ENCODE measurements around the gene NR1H3.
"Not testable (repeated sequence)": the region's sequence is repeated elsewhere in the genome, so short reads cannot be mapped to it uniquely, and the experiment has no call there.

NR1H3 gene

DNA sequence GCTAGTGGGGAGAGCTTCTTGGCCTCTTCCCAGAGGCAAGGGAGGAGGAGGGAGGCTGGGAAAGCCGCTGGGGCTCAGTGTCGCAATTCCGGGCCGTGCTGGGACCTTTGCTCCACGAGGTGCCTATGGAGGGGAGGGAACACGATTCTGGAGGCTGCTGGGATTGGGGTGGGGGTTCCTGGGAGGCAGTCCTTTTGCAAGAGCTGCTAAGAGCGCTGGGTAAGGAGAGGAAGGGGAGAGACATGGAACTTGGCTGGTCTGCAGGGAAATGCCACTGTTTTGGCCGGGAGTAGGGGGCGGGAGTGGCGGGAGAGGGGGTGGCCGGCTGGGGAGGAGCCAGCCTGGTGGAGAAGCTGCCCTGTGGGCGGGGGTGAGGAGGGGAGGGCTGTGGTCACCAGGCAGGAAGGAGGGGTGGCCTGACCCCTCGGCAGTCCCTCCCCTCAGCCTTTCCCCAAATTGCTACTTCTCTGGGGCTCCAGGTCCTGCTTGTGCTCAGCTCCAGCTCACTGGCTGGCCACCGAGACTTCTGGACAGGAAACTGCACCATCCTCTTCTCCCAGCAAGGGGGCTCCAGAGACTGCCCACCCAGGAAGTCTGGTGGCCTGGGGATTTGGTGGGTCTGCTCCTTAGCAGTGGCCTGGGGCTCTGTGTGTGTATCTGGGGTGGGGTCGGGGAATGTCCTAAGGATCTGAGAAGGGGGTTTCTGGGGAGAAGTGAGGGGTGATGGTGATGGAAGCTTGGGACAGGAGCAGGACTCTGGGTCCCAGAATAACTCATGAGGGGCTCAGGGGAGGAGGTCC lies at the start of gene NR1H3:
Gene NR1H3, plus strand, starts transcription at position 480 of the 800 bp plus-strand sequence. CDS start 1,221 bp downstream, outside the sequence.
- DNase-seq (ENCODE audit: low read depth in 2 of 2), result no peak

DNA sequence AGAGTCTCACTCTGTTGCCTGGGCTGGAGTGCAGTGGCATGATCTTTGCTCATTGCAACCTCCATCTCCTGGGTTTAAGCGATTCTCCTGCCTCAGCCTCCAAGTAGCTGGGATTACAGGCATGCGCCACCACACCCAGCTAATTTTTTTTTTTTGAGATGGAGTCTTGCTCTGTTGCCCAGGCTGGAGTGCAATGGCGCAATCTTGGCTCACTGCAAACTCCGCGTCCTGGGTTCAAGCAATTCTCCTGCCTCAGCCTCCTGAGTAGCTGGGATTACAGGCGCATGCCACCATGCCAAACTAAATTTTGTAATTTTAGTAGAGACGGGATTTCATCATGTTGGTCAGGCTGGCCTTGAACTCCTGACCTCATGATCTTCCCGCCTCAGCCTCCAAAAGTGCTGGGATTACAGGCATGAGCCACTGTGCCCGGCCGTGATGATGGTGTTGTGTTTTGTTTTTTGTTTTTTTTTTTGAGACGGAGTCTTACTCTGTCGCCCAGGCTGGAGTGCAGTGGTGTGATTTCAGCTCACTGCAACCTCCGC lies 49.7 kb upstream of the NR1H3 start:
- not testable (repeated sequence) for DNase-seq (ENCODE audit: low read depth in 2 of 2)

DNA sequence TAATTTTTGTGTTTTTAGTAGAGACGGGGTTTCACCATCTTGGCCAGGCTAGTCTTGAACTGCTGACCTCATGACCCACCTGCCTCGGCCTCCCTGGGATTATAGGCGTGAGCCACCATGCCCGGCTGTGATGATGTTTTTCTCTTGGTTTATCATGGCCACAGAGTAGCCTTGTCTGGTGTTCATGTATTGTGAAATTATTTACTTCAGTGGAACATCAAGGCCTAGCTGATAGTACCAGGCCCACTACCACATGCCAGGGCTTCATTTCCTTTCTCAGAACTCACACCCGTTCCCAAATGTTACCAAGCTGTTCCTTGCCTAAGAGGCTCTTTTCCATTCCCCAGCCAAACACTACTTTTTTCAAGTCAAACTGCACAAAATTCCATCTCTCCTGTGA lies 49.2 kb upstream of the NR1H3 start:
- DNase-seq (ENCODE audit: low read depth in 2 of 2), result no peak

DNA sequence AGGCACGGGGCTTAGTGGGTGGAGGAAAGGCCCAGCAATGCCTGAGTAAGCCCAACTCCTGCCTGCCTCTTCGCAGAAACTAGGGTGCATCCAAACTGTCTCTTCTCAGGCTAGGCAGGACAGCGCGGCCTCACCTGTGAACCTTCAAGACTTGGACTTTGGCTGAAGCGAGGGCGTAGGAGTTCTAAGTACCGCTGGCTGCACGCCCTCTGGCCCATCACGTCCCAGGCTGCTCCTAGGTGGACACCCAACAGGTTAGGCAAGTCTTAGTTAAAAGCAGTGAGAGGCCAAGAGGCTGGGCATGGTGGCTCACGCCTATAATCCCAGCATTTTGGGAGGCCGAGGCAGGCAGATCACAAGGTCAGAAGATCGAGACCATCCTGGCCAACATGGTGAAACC lies 44.9 kb upstream of the NR1H3 start:
- no peak for DNase-seq (ENCODE audit: low read depth in 2 of 2)

DNA sequence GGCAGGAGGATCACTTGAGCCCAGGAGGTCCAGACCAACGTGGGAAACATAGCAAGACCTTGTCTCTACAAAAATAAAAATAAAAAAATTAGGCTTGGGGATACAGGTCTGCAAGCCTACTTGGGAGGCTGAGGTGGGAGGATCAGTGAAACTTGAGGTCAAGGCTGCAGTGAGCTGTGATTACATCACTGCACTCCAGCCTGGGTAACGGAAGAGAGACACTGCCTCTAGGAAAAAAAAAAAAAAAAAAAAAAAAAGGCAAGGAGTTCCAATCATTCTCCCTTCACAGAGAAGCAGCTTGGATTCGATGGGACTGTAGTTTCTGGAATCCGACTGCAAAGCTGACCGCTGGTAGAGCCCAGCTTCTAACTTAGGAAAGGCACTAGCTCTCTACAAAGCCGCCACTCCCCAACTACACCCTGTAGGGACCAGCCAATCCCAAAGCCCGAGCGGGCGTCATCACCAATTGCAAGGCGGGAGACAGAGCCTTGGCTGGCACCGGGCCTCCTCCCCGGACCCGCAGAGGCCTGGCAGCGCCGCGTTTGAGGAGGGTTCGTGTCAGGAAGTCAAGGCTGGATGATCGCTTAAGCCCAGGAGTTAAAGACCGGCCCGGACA lies 43.7 kb upstream of the NR1H3 start:
- peak; percentile 65 to 79 for DNase-seq (ENCODE audit: low read depth in 2 of 2)

DNA sequence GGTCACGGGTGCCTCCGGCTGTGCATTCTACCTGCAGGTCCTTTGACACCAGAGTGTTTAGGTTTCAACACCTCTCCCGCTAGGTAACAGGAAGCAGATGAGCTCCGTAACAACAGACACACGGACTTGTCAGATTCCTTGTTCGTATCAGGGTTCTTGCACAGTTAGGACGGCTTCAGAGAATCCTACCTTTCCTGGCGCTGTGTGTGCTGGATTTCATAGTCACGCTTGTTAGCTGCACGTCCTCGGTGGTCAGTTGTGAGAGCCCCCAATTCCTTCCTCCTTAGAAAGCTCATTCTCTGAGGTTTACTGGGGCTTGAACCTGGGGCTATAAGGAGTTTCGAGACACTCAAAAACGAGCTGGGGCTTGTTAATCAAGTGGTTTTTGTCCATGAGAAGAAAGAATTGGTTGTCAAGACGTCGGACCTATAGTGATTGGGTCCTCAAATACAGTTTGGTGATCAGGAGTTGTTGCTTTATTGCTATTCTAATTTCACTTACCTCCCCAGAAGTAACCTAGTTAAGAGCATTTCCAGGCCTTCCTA lies 42.4 kb upstream of the NR1H3 start:
- DNase-seq (ENCODE audit: low read depth in 2 of 2), result no peak

DNA sequence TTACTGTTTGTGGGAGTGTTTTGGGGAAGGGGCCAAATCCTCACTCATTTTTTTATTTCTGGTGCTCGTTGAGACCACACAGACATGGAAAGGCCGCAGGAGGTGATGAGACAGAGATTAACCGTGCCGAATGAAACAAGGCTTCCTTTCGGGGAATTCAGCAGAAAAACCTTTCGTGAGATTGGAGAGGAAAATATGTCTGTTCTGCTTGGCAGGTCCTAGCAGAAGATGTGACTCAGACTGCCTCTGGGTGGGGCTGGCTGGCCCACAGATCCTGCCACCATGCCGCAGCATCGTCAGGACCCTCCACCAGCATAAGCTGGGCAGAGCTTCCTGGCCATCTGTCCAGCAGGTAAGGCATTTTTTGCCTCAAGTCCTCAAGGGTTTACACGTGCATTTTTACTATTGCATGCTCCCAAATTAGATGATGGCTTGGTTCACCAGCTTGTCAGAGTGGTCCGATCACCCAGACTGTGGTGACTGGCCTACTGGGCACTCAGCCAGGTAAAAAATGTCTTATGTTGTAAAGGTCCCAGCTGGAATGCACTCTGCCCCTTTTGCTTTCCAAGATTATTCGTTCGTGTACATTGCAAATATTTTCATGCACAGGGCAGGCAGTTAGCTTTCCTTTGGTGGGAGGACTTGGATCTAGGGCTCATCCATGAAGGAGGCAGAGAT lies 41.5 kb upstream of the NR1H3 start:
- peak; percentile 49 to 63 for DNase-seq (ENCODE audit: low read depth in 2 of 2)

DNA sequence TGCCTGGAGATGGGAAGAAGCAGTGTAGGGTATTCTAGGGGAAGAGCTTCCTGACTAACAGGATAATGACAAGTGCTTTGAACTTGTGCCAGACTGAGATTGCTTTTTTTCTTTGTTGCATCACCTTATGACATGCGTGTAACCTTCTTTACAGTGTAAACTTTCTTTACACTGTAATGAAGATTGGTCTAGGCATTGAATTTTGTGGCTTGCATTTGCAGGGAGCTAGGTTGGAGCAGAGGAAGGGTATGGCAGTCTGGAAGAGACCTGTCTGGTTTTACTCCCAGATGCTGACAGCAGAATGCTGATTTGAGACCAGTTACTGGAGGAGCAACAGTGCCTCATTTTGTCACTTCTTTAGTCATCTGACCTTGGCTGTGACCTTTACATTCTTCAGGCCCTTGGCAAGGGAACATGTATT lies 37.4 kb upstream of the NR1H3 start:
- DNase-seq (ENCODE audit: low read depth in 2 of 2), result no peak

DNA sequence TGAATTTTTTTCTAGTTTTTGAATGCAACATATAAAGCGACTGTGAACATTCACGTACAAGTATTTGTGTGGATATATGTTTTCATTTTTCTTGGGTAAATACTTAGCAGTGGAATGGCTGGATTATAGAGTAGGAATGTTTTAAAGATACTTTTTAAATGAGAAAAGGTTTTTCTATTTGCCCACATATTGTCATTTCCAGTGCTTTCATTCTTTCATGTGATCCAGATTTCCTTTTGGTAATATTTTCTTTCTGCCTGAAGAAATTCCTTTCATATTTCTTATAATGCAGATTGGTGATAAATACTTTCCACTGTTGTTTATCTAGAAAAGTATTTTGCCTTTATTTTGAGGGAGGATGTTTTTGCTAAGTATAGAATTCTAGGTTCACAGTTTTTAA lies 35.1 kb upstream of the NR1H3 start:
- DNase-seq (ENCODE audit: low read depth in 2 of 2), result no peak

DNA sequence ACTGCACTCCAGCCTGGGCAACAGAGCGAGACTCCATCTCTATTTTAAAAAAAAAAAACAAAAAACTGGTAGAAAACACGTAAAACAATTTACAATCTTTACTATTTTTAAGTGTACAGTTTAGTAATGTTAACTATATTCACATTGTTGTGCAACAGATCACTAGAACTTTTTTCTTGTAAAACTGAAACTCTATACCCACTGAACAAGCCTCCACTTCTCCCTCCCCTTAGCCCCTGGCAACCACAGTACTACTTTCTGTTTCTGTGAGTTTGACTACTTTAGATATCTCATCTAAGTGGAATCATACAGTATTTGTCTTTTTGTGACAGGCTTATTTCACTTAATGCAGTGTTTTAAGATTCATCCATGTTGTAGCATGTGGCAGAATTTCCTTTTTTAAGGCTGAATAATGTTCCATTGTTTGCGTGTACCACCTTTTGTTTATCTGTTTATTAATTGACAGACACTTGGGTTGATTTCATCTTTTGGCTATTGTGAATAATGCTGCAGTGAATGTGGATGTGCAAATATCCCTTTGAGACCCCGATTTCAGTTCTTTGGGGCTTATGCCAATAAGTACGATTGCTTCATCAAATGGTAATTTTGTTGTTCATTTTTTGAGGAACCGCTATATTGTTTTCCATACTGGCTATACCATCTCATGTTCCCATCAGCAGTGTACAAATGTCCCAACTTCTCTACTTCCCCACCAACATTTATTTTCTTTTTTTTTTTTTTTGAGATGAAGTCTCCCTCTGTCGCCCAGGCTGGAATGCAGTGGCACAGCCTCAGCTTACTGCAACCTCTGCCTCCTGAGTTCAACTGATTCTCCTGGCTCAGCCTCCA lies 32.0 kb upstream of the NR1H3 start:
- DNase-seq (ENCODE audit: low read depth in 2 of 2), result no peak

DNA sequence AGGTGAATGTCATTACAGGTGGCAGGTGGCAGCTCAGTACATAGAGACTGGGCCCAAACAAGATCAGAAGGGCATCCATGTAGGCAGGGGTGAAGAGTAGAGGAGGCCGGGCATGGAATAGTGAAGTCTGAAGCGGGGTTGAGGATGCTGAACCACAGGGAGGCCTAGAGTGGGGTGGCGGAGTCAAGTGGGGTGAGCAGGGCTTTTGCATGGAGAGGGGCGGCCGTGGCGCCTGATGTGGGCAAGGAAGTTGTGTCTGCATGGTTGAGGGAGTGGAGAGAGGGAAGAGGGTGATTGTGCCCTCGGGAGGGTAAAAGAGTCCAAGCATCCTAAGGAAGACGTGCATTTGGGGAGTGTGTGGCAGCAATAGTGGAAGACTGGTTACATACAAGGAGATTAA lies 28.6 kb upstream of the NR1H3 start:
- no peak for DNase-seq (ENCODE audit: low read depth in 2 of 2)

DNA sequence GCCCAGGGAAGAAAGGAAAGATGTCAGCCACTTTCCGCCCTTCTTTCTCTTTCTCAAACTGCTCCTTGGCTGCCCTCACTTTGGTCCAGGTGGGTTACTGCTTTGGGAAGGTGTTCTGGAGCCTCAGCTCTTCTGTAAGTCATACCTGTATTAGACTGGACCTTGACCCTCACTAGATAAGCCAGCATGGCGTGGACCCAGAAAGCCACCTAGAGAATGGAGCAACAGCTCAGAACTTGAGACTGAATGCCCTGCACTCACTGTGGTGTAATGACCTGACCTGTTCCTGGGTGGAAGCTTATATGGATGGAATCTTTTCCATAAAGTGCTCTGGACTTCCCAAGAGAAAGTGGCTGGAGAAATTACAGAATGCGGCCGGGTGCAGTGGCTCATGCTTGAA lies 24.7 kb upstream of the NR1H3 start:
- DNase-seq (ENCODE audit: low read depth in 2 of 2), result no peak

DNA sequence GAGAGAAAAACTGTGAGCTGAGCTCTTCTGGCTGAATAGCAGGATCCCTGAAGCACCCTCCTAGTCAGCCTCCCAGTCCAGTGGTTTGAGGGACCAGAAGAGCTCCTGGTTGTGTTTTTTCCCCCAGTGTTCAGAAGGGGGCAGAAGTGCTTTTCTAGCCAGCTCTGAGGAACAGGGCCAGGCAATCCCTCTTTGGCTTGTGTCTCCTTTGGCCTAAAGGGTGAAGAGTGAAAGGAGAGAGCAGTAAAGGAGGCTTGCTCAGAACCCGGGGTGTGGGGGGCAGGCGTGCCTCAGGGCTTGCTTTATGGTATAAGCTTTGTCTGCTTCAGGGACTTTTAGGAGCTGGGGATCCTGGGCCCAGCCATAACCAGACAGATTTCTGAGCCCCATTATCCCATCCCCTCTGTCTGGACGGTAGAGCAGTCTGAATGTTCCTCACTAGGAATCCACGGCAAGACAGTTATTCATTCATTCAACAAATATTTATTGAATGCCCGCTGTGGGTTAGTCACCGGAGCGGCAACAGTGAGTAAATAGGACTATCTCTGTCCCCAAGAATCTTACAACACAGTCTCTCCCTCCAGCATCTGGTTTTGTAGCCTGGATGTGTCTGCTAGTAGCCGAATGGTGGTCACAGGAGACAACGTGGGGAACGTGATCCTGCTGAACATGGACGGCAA lies 23.7 kb upstream of the NR1H3 start:
- DNase-seq (ENCODE audit: low read depth in 2 of 2), result no peak

DNA sequence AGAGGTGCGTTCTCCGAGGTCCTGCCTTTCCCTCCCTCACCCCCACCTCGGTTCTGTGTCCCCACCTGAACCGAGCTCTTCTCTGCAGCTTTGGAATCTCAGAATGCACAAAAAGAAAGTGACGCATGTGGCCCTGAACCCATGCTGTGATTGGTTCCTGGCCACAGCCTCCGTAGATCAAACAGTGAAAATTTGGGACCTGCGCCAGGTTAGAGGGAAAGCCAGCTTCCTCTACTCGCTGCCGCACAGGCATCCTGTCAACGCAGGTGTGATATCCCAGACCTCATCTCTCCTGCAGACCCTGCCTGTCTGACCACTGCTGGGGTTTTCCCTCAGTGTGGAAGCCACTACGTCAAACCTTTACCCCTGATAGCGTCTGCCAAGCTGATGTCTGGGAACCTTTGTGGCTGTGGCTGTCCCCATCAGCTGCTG lies 23.1 kb upstream of the NR1H3 start:
- DNase-seq (ENCODE audit: low read depth in 2 of 2), result peak in 1 of 2 experiments; percentile 31

DNA sequence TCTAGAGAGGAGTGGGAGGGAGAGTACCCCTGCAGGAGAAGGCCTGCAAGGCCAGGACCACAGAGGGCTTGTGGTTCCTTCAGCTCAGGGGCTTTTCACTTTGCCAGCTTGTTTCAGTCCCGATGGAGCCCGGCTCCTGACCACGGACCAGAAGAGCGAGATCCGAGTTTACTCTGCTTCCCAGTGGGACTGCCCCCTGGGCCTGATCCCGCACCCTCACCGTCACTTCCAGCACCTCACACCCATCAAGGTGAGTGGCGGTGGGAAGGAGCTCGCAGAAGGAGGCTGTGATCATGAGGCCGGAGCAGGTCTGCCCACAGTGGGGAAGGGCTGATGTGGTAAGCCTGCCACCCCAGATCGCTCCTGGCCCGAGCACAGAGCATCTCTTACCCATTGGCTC lies 22.6 kb upstream of the NR1H3 start:
- DNase-seq (ENCODE audit: low read depth in 2 of 2), result no peak

DNA sequence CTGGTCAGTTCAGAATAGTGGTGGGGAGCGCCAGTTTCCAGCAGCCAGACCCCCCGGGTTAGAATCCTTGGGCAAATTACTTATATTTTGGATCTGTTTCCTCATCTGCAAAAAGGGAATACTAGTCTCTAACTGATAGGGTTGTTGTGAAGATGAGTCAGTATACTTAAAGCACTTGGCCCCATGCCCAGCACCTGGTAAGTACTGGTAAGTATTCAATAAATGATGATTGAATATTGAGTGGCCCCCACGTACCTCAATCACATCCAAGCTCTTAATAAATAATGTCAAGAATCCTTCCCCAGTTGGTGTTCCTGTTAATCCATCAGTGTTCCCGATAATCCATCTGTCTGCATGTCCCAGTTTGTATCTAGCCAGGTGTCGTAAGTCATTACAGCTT lies 21.3 kb upstream of the NR1H3 start:
- DNase-seq (ENCODE audit: low read depth in 2 of 2), result no peak

DNA sequence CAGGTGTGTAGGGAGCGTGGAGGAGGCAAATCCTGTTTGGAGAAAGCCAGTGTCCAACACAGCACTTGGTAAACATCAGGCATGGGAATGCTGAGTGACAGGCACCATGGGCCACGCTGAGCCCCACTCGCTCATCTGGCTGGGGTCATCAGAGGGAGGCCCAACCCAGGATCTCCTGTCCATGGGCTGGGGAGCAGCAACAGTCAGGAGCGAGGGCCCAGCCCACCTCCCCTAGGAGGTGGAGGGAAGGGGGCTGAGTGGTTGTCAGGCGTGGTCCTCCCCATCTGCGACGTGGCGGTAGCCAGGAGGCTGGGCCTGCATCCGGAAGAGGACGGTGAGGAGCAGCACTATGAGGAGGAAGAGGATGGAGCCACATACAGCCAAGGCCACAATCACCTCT lies 17.9 kb upstream of the NR1H3 start:
- DNase-seq (ENCODE audit: low read depth in 2 of 2), result no peak

DNA sequence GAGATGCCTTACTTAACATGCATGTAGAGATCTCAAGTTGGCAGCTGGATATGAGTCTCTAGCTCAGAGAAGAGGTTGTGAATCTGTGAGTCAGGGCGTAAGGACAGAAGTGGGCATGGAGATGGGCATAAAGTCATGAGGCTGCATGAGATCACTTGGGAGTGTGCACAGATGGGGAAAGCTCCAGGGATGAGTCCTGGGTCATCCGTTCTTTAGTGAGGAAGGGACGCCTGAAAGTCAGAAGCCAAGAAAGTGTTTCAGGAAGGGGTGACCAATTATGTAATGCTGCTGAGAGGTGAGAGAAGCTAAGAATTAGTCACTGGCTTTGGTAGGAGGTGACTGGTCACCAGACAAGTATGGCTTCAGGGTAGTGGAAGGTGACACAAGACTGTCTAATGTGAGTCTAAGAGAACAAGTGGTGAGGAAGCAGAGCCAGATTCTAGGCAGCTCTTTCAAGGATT lies 15.9 kb upstream of the NR1H3 start:
- no peak for DNase-seq (ENCODE audit: low read depth in 2 of 2)

DNA sequence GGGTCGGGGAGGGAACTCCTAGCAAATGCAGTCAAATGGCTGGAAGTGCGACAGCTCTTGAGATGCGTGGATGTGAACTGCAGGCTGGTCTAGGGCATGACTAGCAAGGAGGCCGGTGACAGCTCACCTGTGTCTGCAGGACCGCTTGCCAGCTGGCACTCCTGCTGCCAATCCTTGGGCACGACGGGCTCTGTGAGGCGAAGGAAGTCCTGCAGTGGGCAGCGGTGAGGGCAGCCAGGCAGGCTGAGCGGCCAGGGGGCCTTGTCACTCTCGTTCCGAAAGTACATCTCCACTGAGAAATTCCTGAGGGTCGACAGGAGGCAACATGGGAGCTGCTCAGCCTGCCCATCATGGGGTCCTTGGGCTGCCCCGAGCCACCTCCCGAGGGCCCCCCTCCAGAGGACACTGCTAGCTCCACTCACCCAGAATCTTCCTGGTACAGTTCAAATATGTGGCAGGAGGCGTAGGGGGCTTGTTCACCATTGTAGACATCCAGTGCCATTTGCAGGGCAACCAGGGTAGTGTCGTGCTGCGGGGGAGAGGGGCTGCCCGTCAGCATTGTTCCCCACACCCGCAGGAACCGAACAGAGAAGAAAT lies 15.1 kb upstream of the NR1H3 start:
- DNase-seq (ENCODE audit: low read depth in 2 of 2), result no peak

DNA sequence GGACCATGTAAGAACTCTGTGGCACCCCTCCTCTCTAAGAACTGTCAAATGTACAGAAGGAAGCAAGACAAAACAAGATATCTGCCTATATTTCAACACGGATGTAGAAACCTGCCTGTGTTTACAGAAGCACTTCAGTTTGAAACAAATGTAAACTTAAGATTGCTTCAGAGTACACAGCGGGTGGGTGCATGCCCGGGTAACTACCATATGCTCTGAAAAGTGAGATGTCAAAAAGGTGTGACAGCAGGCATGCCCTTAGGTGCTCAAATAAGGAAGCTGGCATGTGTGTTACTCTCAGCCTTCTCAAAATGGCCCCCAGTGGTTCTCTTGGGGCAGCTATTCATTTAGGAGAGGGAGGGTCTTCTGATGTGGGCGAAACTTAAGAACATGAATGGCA lies 14.3 kb upstream of the NR1H3 start:
- DNase-seq (ENCODE audit: low read depth in 2 of 2), result no peak

Data from stimulated activated CD4-positive, alpha-beta T cell treated with anti-CD3 and anti-CD28 coated beads, Interleukin-12 subunit alpha, Interleukin-12 subunit beta, amount 100 ng/mL, for 24 hours (primary cell).